Loucy (cell line): Measurements from ENCODE around the gene OR5P2.

Experiments used
- H2AFZ ChIP-seq: fragments of 200-600 bp; sonication (generic); 2 replicates; pipeline ENCODE4 v1.6.0; 2016; ENCODE audit warnings: antibody characterized with exemption, mild to moderate bottlenecking, low read length, moderate library complexity
- H3F3A ChIP-seq: fragments of 200-600 bp; 2 replicates; pipeline ENCODE4 v1.6.0; 2016; ENCODE audit warnings: antibody characterized with exemption, low read depth, mild to moderate bottlenecking
- H3K27me3 ChIP-seq: fragments of 200-600 bp; sonication (generic); 2 replicates; pipeline ENCODE4 v1.6.1; 2014; ENCODE audit warnings: low read length, mild to moderate bottlenecking; ENCODE audit not compliant: insufficient read depth, poor library complexity, severe bottlenecking
- H3K36me3 ChIP-seq: fragments of 200-600 bp; sonication (generic); 2 replicates; pipeline ENCODE4 v1.6.1; 2016; ENCODE audit warnings: low read length; ENCODE audit not compliant: insufficient read depth
- H3K4me1 ChIP-seq: fragments of 200-600 bp; sonication (generic); 2 replicates; pipeline ENCODE4 v1.5.1; 2014; ENCODE audit warnings: low read length, mild to moderate bottlenecking; ENCODE audit not compliant: insufficient read depth, poor library complexity, severe bottlenecking
- H3K4me2 ChIP-seq: fragments of 200-600 bp; sonication (generic); 2 replicates; pipeline ENCODE4 v1.6.0; 2014; ENCODE audit warnings: antibody characterized with exemption, low read length, low read depth, mild to moderate bottlenecking; ENCODE audit not compliant: poor library complexity, severe bottlenecking
- H3K4me3 ChIP-seq: fragments of 200-600 bp; sonication (generic); 2 replicates; pipeline ENCODE4 v1.5.1; 2014; ENCODE audit warnings: low read length, mild to moderate bottlenecking, mixed read lengths; ENCODE audit not compliant: poor library complexity, severe bottlenecking
- H3K79me2 ChIP-seq: fragments of 200-600 bp; sonication (generic); 2 replicates; pipeline ENCODE4 v1.6.1; 2014; ENCODE audit warnings: low read length; ENCODE audit not compliant: insufficient read depth
- H3K9ac ChIP-seq: fragments of 200-600 bp; sonication (generic); 2 replicates; pipeline ENCODE4 v1.6.0; 2014; ENCODE audit warnings: mild to moderate bottlenecking, low read depth, low read length, moderate library complexity; ENCODE audit not compliant: poor library complexity, severe bottlenecking
- H3K9me2 ChIP-seq: fragments of 200-600 bp; sonication (generic); replicated peaks from 2 replicates; pipeline ENCODE4 v1.6.1; 2016; ENCODE audit warnings: low read depth, low read length, mixed read lengths
- H3K9me3 ChIP-seq: fragments of 200-600 bp; sonication (generic); 2 replicates; pipeline ENCODE4 v1.6.1; 2014; ENCODE audit warnings: mild to moderate bottlenecking, antibody characterized with exemption, low read length, low read depth; ENCODE audit not compliant: insufficient read depth
- H4K20me1 ChIP-seq: fragments of 200-600 bp; sonication (generic); 2 replicates; pipeline ENCODE4 v1.6.0; 2014; ENCODE audit warnings: antibody characterized with exemption, low read length, mild to moderate bottlenecking; ENCODE audit not compliant: insufficient read depth, poor library complexity, severe bottlenecking
- EZH2phosphoT487 ChIP-seq: fragments of 200-600 bp; IDR thresholded peaks from 2 replicates; pipeline ENCODE4 v1.6.1; 2018; ENCODE audit warnings: antibody characterized with exemption, mild to moderate bottlenecking, moderate library complexity, borderline replicate concordance
- TF ChIP-seq, protein P1 (sequence below): fragments of 200-600 bp; sonication (generic); conservative IDR thresholded peaks from 2 replicates; pipeline ENCODE4 v1.5.1; 2014; ENCODE audit warnings: mild to moderate bottlenecking, antibody characterized with exemption, low read length

Gene OR5P2

DNA sequence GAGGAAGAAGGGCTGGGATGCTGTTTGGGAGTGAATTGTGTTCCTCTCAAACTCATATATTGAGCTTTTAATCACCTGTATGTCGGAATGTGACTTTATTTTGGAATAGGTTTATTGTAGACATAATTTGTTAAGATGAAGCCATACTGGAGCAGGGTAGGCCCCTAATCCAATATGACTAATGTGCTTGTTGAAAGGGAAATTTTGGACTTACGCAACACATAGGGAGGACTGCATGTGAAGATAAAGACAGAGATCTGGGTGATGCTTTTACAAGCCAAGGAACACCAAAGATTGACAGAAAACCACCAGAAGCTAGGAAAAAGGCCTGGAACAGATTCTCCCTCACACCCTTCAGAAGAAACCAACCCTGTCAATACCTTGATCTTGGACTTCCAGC, 47.3 kb downstream of the OR5P2 start:
- Histone ChIP-seq H3F3A (no peaks in the 10 kb centered on the region), H3K4me3 (no peak overlapping the region), H3K79me2 (no peaks in the 10 kb centered on the region), H3K9ac (no peak overlapping the region), H3K9me2 (no peaks in the 10 kb centered on the region), H4K20me1 (no peaks in the 10 kb centered on the region), H2AFZ (no peak overlapping the region), H3K4me2 (no peak overlapping the region), H3K4me1 (no peaks in the 10 kb centered on the region), H3K27me3 (no peaks in the 10 kb centered on the region), H3K36me3 (no peaks in the 10 kb centered on the region), H3K9me3 (no peaks in the 10 kb centered on the region)
- TF ChIP-seq, protein P1, sequence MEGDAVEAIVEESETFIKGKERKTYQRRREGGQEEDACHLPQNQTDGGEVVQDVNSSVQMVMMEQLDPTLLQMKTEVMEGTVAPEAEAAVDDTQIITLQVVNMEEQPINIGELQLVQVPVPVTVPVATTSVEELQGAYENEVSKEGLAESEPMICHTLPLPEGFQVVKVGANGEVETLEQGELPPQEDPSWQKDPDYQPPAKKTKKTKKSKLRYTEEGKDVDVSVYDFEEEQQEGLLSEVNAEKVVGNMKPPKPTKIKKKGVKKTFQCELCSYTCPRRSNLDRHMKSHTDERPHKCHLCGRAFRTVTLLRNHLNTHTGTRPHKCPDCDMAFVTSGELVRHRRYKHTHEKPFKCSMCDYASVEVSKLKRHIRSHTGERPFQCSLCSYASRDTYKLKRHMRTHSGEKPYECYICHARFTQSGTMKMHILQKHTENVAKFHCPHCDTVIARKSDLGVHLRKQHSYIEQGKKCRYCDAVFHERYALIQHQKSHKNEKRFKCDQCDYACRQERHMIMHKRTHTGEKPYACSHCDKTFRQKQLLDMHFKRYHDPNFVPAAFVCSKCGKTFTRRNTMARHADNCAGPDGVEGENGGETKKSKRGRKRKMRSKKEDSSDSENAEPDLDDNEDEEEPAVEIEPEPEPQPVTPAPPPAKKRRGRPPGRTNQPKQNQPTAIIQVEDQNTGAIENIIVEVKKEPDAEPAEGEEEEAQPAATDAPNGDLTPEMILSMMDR = no peak
- TF ChIP-seq EZH2phosphoT487 = no peak
